LNCAP (cell line): ENCODE data around the gene DNAH6.
A peak's percentile ranks its signal among the peaks of the same experiment; 100 is the strongest.

Source experiments
- TF ChIP-seq, protein P1 (sequence below): fragments of 450-650 bp; IDR thresholded peaks from 2 replicates; pipeline ENCODE4 v1.5.1; 2017; ENCODE audit warnings: mild to moderate bottlenecking

The DNAH6 gene

GRCh38 chr2:84861539-84861938 lies 345.2 kb downstream of the DNAH6 start:
- TF ChIP-seq, protein P1, sequence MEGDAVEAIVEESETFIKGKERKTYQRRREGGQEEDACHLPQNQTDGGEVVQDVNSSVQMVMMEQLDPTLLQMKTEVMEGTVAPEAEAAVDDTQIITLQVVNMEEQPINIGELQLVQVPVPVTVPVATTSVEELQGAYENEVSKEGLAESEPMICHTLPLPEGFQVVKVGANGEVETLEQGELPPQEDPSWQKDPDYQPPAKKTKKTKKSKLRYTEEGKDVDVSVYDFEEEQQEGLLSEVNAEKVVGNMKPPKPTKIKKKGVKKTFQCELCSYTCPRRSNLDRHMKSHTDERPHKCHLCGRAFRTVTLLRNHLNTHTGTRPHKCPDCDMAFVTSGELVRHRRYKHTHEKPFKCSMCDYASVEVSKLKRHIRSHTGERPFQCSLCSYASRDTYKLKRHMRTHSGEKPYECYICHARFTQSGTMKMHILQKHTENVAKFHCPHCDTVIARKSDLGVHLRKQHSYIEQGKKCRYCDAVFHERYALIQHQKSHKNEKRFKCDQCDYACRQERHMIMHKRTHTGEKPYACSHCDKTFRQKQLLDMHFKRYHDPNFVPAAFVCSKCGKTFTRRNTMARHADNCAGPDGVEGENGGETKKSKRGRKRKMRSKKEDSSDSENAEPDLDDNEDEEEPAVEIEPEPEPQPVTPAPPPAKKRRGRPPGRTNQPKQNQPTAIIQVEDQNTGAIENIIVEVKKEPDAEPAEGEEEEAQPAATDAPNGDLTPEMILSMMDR: no peak

DNA sequence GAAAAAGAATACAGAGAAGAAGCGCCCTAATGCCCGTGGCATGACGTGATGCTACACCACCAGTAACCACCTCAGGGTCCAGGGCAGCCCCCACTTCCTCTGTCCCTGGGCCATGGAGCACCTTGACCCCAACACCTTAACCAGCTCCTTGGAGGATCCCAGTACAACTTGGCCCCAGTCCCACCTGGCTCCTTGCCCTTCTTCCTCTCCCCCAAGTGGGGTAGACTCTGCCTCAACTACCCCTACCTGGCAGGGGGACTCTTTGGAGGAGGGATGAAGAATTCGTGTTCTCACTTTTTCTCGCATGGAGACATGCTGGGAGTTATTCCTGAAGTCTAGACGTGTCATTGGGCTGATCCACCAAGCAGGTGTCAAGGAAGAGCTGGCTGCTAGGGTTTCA lies 345.7 kb downstream of the DNAH6 start:
- TF ChIP-seq, protein P1: no peak

DNA sequence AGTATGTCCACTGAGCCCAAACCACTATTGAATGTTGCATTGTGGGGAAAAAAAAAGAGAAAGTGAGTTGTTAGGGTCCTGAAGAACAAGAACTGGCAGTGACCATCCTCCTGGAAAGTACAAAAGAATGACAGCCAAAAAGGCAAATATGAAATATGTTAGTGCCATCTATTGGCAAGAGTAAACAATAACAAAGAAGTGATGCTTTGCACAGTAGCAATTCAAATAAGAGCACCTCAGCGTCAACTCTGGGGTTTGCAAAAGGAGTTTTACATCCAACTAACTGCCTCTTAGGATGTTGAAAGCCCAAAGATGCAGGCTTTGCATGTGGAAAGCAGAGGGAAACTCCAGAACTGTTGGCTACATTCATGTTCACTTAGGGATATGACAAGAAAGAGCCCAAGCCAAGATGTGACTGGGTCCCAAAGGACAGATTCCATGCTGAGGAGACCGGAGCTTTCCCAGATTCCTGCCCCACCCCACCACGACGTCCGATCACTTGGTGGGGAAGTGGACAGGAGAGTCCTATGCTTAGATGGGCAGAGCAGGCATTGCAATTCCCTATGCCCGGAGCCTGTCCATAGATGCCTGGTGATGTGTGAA lies 349.0 kb downstream of the DNAH6 start:
- TF ChIP-seq, protein P1: peak; percentile 43; the same call in 1 of the 2 replicates

GRCh38 chr2:84866122-84866521 lies 349.8 kb downstream of the DNAH6 start:
- TF ChIP-seq, protein P1: no peak
